ENCODE measurements around the gene CCDC148.

GRCh38 chr2:158481116-158481515, 24.6 kb upstream of the CCDC148 start:
- TF ChIP-seq CTCF (IDR thresholded peaks at IDR 0.05) (no peak), POLR2A (IDR thresholded peaks at IDR 0.05) (no peak)

All from esophagus squamous epithelium (tissue), 4 donors.